GM08714 (cell line): ENCODE results near the gene SERINC5.

Source experiments
- H3K4me3 ChIP-seq: fragments of 200-500 bp; sonication (Bioruptor generic); 2 replicates; pipeline ENCODE4 v1.5.1; 2014; ENCODE audit warnings: mild to moderate bottlenecking, low read length, inconsistent platforms
- ZNF274 ChIP-seq: IDR thresholded peaks from 2 replicates; pipeline ENCODE4 v1.6.1; 2012; ENCODE audit warnings: mild to moderate bottlenecking, low read depth, low read length

The SERINC5 gene

DNA sequence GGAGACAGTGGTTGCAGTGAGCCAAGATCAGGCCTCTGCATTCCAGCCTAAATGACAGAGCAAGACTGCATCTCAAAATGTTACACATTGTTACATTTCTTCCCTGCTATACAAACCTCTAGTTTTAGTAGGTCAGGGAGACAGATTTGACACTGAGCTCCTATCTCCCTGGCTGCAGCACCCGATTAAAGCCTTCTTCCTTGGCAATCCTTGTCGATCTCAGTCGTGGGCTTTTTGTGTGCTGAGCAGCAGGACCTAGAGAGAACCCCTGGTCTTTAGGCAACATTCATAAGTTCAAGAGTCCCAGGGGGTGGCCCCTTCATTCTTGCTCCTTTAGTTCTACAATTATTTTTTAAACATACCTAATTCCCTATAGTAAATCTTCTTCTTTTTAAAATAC lies 13.0 kb downstream of the SERINC5 start:
- H3K4me3 ChIP-seq: no peak overlapping the region
- no peak for TF ChIP-seq ZNF274

DNA sequence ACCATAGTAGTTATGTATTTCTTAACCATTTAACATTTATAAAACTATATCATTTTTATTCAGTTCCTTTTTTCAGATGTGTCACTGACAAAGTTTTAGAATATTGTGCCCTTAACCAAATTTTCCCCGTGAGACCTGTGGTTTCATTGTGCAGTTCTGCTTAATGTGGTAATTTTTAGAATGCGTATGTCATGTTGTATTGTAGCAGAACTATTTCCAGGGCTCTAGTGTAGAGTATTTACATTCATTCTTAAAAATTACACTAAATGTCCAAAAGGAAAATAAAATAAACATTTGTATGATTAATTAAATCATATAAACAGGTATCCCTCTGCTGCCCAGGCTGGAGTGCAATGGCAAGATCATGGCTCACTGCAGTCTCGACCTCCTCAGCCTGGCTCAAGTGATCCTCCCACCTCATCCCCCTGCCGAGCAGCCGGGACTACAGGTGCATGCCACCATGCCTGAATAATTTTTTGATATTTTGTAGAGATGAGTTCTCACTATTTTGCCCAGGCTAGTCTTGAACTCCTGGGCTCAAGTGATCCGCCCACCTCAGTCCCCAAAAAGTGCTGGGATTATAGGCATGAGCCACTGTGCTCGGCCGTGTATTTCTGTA lies 15.4 kb downstream of the SERINC5 start:
- H3K4me3 ChIP-seq: no peak overlapping the region
- TF ChIP-seq ZNF274: peak; percentile 72

DNA sequence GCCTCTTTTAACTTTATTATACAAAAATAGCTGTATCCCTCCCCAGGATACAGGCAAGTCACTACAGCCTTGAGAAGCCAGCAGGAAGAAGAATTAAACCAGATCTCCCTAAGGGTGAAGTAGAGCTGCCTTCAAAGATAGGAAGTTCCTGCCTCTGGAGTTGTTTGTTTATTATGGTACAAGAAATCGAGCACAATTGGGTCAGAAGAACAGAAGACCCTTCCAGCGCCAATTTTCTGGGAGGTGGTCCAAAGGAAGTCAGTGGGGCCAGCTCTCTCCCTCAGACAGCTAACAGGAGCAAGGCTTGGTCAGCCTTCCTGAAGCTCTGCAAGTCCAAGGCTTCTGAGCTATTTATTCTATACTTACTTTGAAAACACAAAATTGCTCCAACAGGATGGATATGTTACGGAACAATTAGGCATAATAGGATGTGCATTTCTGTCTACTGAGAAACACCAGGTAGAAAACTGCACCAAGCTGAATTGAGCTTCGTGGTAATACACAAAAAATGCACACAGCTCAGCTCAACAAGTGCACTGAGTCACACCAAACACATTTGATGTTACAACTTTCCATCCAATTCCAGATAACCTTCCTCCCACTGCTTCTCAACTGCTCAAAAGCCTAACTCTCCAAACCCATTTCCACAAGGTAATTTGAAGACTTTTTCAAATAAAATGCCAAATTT lies 16.0 kb downstream of the SERINC5 start:
- H3K4me3 ChIP-seq: no peak overlapping the region
- no peak for TF ChIP-seq ZNF274

DNA sequence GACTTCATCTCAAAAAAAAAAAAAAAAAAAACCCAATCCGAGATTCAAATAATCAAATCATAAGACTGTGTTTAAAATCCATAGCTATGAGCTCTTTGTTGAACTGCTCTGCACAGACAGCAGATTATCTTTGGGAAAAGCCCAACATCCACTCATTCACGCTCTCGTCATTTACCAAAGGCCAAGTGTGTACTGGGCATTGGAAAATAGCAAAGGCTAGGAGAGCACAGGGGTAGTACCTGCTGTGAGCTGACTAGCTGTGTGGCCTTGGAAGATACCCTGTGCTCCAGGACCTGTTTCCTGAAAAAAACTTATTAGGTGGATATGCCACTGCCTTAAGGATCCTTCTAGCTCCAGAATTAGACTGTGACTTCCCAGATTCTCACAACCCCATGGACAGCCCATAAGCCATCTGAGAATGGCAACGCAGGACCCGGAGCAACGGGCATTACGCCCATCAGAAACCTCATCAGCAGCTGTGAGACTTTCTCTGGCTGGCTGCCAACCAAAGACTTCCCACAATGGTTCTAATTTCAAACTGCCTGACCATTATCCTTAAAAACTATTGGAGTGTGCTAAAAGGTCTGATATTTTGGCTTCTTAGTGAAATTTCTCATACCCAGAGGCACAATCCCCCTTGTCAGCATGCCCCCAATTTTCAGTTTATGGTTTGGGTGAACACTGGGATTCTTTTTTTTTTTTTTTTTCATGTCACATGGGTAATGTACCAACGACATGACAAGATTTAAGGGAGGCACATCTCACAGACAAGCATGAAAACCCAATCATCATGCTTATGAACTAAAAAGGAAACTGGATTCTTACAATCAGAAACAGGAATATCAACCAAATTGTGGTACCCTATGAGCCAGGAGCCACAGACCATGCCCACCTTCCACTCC lies 16.8 kb downstream of the SERINC5 start:
- no peak for TF ChIP-seq ZNF274
- no peak overlapping the region for H3K4me3 ChIP-seq

DNA sequence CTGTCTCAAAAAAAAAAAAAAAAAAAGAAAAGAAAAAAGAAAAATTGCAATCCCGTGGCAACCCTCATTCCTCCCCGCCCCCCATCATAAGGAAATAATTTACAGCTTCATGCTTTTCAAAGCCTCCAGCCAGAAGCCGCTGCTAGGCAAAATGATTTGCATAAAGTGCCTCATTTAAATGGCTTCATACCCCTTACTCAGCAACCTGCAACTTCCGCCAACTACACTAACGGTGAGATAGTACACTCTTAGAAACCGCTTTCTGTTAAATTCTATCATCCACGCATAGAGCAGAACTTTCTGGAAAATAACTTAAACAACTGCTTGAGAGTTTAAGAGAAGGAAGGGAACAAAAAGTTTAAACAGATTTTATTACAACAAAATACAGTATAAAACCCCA lies 17.8 kb downstream of the SERINC5 start:
- H3K4me3 ChIP-seq: no peak overlapping the region
- TF ChIP-seq ZNF274: no peak

DNA sequence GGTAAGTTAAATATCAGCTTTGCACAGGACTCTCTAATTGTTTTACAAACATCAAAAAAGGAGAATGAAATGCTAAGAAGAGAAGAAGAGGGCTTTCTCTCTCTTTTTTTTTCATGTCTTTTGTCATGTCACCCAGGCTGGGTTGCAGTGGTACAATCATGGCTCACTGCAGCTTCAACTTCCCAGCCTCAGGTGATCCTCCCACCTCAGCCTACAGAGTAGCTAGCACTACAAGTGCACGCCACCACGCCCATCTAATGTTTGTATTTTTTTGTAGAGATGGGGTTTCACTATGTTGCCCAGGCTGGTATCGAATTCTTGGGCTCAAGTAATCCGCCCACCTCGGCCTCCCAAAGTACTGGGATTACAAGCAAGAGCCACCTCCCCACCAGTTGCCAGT lies 18.6 kb downstream of the SERINC5 start:
- H3K4me3 ChIP-seq: no peak overlapping the region
- no peak for TF ChIP-seq ZNF274

DNA sequence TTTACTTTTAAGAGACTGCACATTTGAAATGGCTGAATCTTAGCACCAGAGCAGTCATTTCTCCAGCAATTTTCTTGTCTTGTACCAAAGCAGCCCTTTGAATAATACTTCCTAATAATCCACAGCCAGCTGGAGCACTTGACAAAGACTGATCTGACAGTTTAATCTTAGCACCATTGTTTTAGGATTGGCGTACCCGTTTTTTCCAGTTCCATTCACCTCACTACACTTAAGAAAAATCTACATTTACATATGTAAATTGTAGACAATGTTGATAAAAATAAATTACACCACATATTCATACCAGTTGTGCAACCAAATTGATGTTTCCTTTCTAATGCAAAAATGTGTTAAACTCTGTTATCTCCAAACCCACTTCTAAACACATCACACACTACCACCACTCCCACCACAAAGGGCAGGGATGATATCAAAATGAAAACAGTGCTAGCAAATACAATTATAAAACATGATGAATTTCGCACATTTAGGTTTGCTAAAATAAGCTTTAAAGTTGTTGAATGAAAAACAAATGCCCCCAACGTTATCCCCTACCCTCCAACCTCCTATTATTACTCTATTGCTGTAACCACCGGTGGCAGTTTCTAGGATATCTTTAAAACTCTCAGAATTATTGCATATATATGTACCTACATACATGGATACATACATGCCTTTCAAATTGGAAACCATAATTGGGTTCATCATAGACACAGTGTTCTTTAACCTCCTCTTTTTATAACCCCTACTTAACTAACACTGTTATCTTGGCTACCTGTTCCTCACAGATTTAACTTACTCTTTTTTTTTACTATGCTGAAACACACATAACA lies 21.5 kb downstream of the SERINC5 start:
- no peak overlapping the region for H3K4me3 ChIP-seq
- TF ChIP-seq ZNF274: no peak

DNA sequence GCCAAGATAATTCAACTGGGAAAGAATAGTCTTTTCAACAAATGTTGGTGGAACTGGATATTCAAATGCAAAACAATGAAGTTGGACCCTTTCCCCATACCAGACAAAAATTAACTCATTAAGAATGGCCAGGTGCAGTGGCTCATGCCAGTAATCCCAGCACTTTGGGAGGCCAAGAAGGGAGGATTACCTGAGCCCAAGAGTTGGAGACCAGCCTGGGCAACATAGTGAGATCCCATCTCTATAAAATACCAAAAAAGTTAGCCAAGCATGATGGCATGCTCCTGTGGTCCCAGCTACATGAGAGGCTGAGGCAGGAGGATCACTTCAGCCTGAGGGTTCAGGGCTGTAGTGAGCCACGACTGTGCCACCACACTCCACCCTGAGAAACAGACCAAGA lies 24.2 kb downstream of the SERINC5 start:
- H3K4me3 ChIP-seq: no peak overlapping the region
- no peak for TF ChIP-seq ZNF274

DNA sequence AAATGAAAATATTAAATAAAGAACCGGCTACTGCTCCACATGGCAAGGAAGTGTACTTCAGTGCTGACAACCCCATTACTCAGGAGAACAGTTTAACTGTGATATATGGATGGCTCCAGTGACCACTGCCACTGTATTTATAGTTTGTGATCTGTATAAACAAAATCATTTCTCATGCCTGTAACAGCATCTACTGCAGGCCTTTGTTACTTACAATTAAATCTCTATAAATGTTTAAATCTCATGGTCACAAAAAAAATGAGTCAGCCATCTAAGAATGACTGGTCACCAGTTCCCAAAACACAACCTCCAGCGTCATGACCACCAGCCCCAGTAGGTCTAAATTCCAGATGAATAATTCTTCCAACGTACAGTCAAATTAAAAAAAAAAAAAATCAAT lies 24.6 kb downstream of the SERINC5 start:
- no peak overlapping the region for H3K4me3 ChIP-seq
- TF ChIP-seq ZNF274: no peak

DNA sequence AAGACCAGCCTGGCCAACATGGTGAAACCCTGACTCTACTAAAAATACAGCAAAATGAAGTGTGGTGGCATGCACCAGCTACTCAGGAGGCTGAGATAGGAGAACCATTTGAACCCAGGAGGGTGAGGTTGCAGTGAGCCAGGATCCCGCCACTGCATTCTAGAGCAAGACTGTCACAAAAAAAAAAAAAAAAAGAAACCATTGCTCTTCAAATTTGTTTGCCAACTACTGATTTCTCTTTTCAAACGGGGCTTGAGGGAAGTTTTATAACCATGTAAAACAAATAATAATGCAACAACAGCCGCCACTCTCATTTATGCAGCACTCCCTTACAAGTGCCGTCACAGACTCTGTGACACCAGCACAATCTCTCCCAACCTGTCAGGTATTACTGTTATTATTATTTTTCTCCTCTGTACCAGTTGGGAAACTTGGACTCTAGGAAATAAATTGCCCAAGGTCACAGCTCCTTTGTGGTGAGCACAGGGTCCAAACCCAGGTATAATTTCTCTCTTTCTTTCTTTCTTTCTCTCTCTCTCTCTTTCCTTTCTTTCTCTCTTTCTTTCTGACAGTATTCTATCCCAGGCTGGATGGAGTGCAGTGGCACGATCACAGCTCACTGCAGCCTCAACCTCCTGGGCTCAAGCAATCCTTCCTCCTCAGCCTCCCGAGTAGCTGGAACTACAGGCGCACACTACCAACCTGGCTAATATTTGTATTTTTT lies 25.4 kb downstream of the SERINC5 start:
- no peak for TF ChIP-seq ZNF274
- H3K4me3 ChIP-seq: no peak overlapping the region

DNA sequence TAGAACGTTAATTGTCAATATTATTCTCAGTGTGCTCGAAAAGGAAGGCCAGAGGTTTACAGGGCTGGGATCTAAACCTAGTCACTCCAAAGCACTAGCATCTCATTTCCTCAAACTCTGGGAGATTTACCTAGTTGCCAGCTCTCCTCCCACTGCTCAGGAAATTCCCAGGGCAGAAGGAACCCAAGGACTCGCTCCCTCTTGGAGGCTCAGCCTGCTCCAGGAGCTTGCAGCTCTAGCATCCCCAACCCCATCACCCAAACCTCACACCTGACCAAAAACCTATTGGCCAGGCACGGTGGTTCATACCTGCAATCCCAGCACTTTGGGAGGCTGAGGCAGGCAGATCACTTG lies 26.0 kb downstream of the SERINC5 start:
- TF ChIP-seq ZNF274: no peak
- no peak overlapping the region for H3K4me3 ChIP-seq

DNA sequence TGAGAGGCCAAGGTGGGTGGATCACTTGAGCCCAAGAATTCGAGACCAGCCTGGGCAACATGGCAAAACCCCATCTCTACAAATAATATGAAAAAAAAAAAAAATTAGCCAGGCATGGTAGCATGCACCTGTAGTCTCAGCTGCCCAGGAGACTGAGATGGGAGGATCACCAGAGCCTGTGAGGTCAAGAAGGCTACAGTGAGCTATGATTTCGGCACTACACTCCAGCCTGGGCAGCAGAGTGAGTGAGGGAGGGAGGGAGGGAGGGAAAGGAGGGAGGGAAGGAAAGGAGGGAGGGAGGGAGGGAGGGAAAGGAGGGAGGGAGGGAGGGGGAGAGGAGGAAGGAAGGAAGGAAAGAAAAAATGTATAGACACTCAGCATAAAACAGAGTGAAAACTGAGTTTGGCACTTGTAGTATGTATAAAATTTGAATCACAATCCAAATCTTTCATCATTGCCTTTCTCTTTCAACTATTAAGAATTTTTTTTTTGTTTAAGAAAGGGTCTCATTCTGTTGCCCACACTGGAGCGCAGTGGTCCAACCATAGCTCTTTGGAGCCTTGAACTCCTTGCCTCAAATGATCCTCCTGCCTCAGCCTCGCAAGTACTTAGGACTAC lies 27.8 kb downstream of the SERINC5 start:
- no peak for TF ChIP-seq ZNF274
- no peak overlapping the region for H3K4me3 ChIP-seq

DNA sequence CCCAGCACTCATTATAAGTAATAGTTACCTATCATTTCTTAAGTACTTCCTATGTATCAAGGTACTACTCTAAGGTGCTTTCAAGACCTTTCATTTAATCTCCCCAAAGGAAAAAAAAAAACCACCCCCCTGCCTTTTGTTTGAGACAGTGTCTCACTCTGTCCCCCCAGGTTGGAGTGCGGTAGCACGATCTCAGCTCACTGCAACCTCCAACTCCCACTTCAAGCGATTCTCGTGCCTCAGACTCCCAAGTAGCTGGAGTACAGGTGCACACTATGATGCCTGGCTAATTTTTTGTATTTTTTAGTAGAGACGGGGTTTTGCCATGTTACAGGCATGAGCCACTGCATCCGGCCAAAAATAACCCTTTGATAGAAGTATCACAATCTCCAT lies 29.9 kb downstream of the SERINC5 start:
- TF ChIP-seq ZNF274: no peak
- H3K4me3 ChIP-seq: no peak overlapping the region
